A549 (cell line): ENCODE data around the gene HIVEP1. TPM values are rescaled to one million over a fixed set of nuclear protein-coding genes. Genes with fewer than 3 reads are reported as not detected.

Experiments
- ATAC-seq, 2 experiments: fragments of 200-7000 bp in 1 of 2; fragments of >200 bp in 1 of 2; cut with Nextera tagmentation in 1 of 2; cut with Tn5 transposase in 1 of 2; 3 replicates each; pipeline versions ENCODE4 v1.8.0 to v1.9.1; 2018 to 2020; ENCODE audit warnings: mild to moderate bottlenecking in 1 of 2, moderate library complexity in 1 of 2
- CTCF ChIA-PET: fragments of 300-600 bp; sonication (Branson Sonifier 250); formaldehyde crosslinking; extraction: SDS; loops from one replicate; lab custom pipeline; 2021; ENCODE audit warnings: antibody characterized with exemption, inconsistent platforms; lab: Yijun Ruan, JAX
- POLR2A ChIA-PET: fragments of 350-600 bp; formaldehyde crosslinking; extraction: SDS; loops from one replicate; lab custom pipeline; 2021; ENCODE audit warnings: antibody characterized with exemption, inconsistent platforms; lab: Yijun Ruan, JAX
- DNase-seq, 2 experiments: peaks; one replicate each; pipeline versions ENCODE4 v3.0.0 to v3.0.0-alpha.2; 2011 to 2016; ENCODE audit warnings: low read depth in 1 of 2, low spot score in 1 of 2
- FAIRE-seq: peaks from 2 replicates; lab custom pipeline; 2011; peaks lifted over from hg19 to GRCh38; lab: Jason Lieb, UNC
- H3K27ac ChIP-seq, 2 experiments: fragments of >200 bp; sonication (Bioruptor Twin); formaldehyde crosslinking; 3 replicates each; pipeline ENCODE4 v1.5.1; 2016 to 2017
- H3K4me1 ChIP-seq: fragments of >200 bp; sonication (Bioruptor Twin); formaldehyde crosslinking; 3 replicates; pipeline ENCODE4 v1.6.1; 2016
- H3K4me2 ChIP-seq: fragments of >200 bp; sonication (Bioruptor Twin); formaldehyde crosslinking; 3 replicates; pipeline ENCODE4 v1.6.1; 2016
- H3K4me3 ChIP-seq: fragments of >200 bp; sonication (Bioruptor Twin); formaldehyde crosslinking; 3 replicates; pipeline ENCODE4 v1.5.1; 2016
- H3K9me3 ChIP-seq: fragments of >200 bp; sonication (Bioruptor Twin); formaldehyde crosslinking; 3 replicates; pipeline ENCODE4 v1.6.1; 2016
- CHD4 ChIP-seq: fragments of 200-600 bp; sonication (generic); IDR thresholded peaks from 2 replicates; pipeline ENCODE4 v1.6.1; 2016; ENCODE audit warnings: antibody characterized with exemption, mild to moderate bottlenecking, borderline replicate concordance
- ESRRA ChIP-seq: fragments of 150-350 bp; IDR thresholded peaks from 2 replicates; pipeline ENCODE4 v1.6.1; 2014; ENCODE audit warnings: mild to moderate bottlenecking, low read length, borderline replicate concordance
- FOSL2 ChIP-seq, 2 experiments: fragments of 450-650 bp in 1 of 2; fragments of >200 bp in 1 of 2; sonication (Bioruptor Twin) in 1 of 2; formaldehyde crosslinking; IDR thresholded peaks; 2 replicates each; pipeline versions ENCODE4 v1.5.0 to v1.6.1; 2016 to 2020; ENCODE audit warnings: mild to moderate bottlenecking in 1 of 2, moderate library complexity in 1 of 2
- HOXB5 ChIP-seq: fragments of 250-450 bp; sonication (Bioruptor Pico); IDR thresholded peaks from 2 replicates; pipeline ENCODE4 v1.5.0; 2020; ENCODE audit warnings: mild to moderate bottlenecking, moderate library complexity
- MAFK ChIP-seq: fragments of 450-650 bp; IDR thresholded peaks from 2 replicates; pipeline ENCODE4 v1.6.1; 2014; ENCODE audit not compliant: partially characterized antibody
- MAZ ChIP-seq: fragments of 150-350 bp; IDR thresholded peaks from 2 replicates; pipeline ENCODE4 v1.6.1; 2014; ENCODE audit warnings: antibody characterized with exemption, low read depth, low read length, borderline replicate concordance
- POLR2A ChIP-seq: IDR thresholded peaks from 2 replicates; pipeline ENCODE4 v1.6.1; 2012; ENCODE audit warnings: mild to moderate bottlenecking, low read length
- RCOR1 ChIP-seq: fragments of 150-350 bp; IDR thresholded peaks from 2 replicates; pipeline ENCODE4 v1.6.1; 2014; ENCODE audit warnings: antibody characterized with exemption, low read length, low read depth
- RNF2 ChIP-seq: fragments of 200-600 bp; sonication (generic); IDR thresholded peaks from 2 replicates; pipeline ENCODE4 v1.6.1; 2016; ENCODE audit warnings: low read depth, mild to moderate bottlenecking, antibody characterized with exemption, moderate library complexity, borderline replicate concordance
- SMC3 ChIP-seq: fragments of >200 bp; sonication (Bioruptor Twin); formaldehyde crosslinking; IDR thresholded peaks from 3 replicates; pipeline ENCODE4 v1.6.1; 2018; ENCODE audit warnings: inconsistent platforms
- TP53 ChIP-seq: fragments of 250-450 bp; sonication (Bioruptor Pico); IDR thresholded peaks from 2 replicates; pipeline ENCODE4 v1.5.0; 2021; ENCODE audit warnings: mild to moderate bottlenecking, moderate library complexity
- ZC3H11A ChIP-seq: fragments of 450-650 bp; IDR thresholded peaks from 2 replicates; pipeline ENCODE4 v1.6.1; 2014; ENCODE audit warnings: antibody characterized with exemption, mild to moderate bottlenecking
- WGBS: methylation state at CpG from one replicate; pipeline ENCODE4 v1.1.6; 2017; ENCODE audit errors: missing lambda C conversion rate; 5-methylcytosine and 5-hydroxymethylcytosine counted together
- polyA plus RNA-seq, 4 experiments: library from polyadenylated mRNA; depleted of rRNA in 3 of 4; stranded (reverse); fragments of >200 nt; fragmentation: RNase III in 1 of 4; extraction: RNeasy Plus Mini Kit Qiagen cat#74134 plus additional on column Dnase treatment in 1 of 4; gene quantifications; 2 replicates in 3 of 4; 3 replicates in 1 of 4; pipeline ENCODE4 v1.2.3, GENCODE V29; 2011 to 2017
- TF ChIP-seq, protein P1 (sequence below): fragments of 250-450 bp; sonication (Bioruptor Pico); IDR thresholded peaks from 2 replicates; pipeline ENCODE4 v1.5.0; 2020; ENCODE audit warnings: low read depth, mild to moderate bottlenecking, moderate library complexity
- TF ChIP-seq, protein P2 (sequence below): fragments of 250-450 bp; sonication (Bioruptor Pico); IDR thresholded peaks from 2 replicates; pipeline ENCODE4 v1.5.0; 2021; ENCODE audit warnings: mild to moderate bottlenecking, moderate library complexity, borderline replicate concordance
- TF ChIP-seq, protein P3 (sequence below): fragments of >200 bp; sonication (Bioruptor Twin); formaldehyde crosslinking; IDR thresholded peaks from 3 replicates; pipeline ENCODE4 v1.5.1; 2016
- TF ChIP-seq, protein P4 (sequence below): fragments of >200 bp; sonication (Bioruptor Twin); formaldehyde crosslinking; IDR thresholded peaks from 2 replicates; pipeline ENCODE4 v1.6.1; 2016

HIVEP1 gene
- polyA plus RNA-seq, 2 of the 4 experiments (the other 2 are of a cell fraction): 5.8 to 10.5 TPM

DNA sequence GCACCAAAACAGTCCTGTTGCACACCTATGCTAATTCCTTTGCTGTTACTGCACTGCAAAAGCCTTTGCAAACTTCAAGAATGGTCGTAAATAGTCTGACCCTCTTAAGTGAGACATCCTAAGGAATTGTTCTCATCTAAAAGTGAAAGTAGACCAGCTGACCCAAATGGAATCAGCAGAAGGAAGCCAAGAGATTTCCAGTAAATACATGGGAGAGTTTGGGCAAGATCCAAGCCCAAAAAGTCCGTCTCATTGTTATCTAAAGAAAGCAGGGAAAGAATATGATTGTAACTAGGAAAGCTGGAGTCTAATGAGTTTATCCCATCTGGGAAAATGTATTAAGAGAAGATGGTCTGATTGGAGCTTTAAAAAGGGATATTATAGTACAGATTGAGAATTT lies 43.0 kb upstream of the HIVEP1 start:
- no peak for FAIRE-seq
- POLR2A ChIA-PET: no interaction called here
- CTCF ChIA-PET: interaction anchor here (0.7 kb wide), 1 partner anchor 637 kb away, joined by 3 read pairs; no protein-coding TSS in a partner anchor
- peaks cover 7% of the 10 kb centered on the region; the same call in 1 of the 3 replicates for H3K4me1 ChIP-seq
- DNase-seq: no peak
- WGBS: 61% methylated on average over 2 of the region's 2 CpGs
- H3K27ac ChIP-seq: no peak overlapping the region
- TF ChIP-seq MAZ: no peak
- TF ChIP-seq ZC3H11A: no peak
- TF ChIP-seq, protein P1, sequence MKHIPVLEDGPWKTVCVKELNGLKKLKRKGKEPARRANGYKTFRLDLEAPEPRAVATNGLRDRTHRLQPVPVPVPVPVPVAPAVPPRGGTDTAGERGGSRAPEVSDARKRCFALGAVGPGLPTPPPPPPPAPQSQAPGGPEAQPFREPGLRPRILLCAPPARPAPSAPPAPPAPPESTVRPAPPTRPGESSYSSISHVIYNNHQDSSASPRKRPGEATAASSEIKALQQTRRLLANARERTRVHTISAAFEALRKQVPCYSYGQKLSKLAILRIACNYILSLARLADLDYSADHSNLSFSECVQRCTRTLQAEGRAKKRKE (CRISPR knock-in tag): no peak
- no peak for TF ChIP-seq HOXB5
- TF ChIP-seq TP53 (CRISPR knock-in tag): no peak
- ATAC-seq: no peak
- H3K4me3 ChIP-seq: no peak overlapping the region
- no peak overlapping the region for H3K4me2 ChIP-seq
- no peaks in the 10 kb centered on the region for H3K9me3 ChIP-seq

DNA sequence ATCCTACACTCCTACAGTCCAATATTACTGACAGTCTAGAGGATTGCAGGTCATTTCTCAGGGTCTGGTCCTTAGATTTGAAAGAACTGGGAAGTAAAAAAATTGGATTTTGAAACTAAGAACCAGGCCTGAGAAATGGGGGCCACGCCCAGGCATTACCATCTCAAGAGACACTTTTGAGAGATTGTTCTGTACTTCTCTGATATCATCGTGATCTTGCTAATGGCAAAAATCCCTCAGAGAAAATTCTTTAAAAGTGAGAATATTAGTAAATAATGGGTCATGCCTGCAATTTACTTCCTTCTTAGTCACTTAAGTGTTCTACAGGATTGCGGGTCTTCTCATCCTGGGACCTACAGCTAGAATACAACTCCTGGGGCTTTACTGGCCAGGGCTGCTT lies 42.0 kb upstream of the HIVEP1 start:
- ATAC-seq (no peak), DNase-seq (no peak), FAIRE-seq (no peak)
- Histone ChIP-seq H3K4me1 (peaks cover 7% of the 10 kb centered on the region; the same call in 1 of the 3 replicates), H3K9me3 (no peaks in the 10 kb centered on the region), H3K4me2 (no peak overlapping the region), H3K4me3 (no peak overlapping the region), H3K27ac (no peak overlapping the region)
- no peak for TF ChIP-seq ESRRA
- TF ChIP-seq RNF2: no peak
- TF ChIP-seq SMC3: no peak
- TF ChIP-seq CHD4: no peak
- TF ChIP-seq MAFK: no peak
- TF ChIP-seq HOXB5: no peak
- no peak for TF ChIP-seq ZC3H11A
- TF ChIP-seq, protein P2, sequence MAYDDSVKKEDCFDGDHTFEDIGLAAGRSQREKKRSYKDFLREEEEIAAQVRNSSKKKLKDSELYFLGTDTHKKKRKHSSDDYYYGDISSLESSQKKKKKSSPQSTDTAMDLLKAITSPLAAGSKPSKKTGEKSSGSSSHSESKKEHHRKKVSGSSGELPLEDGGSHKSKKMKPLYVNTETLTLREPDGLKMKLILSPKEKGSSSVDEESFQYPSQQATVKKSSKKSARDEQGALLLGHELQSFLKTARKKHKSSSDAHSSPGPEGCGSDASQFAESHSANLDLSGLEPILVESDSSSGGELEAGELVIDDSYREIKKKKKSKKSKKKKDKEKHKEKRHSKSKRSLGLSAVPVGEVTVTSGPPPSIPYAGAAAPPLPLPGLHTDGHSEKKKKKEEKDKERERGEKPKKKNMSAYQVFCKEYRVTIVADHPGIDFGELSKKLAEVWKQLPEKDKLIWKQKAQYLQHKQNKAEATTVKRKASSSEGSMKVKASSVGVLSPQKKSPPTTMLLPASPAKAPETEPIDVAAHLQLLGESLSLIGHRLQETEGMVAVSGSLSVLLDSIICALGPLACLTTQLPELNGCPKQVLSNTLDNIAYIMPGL (CRISPR knock-in tag): no peak
- ChIA-PET POLR2A (no interaction called here), CTCF (no interaction called here)
- 91% methylated on average over 3 of the region's 3 CpGs for WGBS

DNA sequence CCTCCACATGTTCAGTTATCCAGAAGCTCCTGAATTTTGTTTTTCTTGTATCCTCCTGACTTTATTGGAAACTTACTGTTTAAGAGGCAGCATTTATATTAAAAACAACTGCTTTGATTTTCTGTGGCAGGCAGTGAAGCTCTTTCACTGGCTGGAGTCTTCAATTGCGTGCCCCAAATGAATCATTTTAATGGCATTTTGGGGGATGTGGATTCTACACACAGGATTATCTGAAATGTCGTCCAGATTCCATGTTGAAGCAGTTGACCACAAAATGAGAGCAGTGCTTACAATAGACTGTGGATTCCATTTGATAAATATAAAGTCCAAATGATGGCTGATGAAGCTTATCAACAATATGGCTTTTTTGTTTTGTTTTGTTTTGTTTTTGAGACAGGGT lies 41.0 kb upstream of the HIVEP1 start:
- POLR2A ChIA-PET: no interaction called here
- CTCF ChIA-PET: no interaction called here
- no peak overlapping the region for H3K27ac ChIP-seq
- no peaks in the 10 kb centered on the region for H3K9me3 ChIP-seq
- FAIRE-seq (no peak), DNase-seq (no peak), ATAC-seq (no peak)
- TF ChIP-seq, protein P3, sequence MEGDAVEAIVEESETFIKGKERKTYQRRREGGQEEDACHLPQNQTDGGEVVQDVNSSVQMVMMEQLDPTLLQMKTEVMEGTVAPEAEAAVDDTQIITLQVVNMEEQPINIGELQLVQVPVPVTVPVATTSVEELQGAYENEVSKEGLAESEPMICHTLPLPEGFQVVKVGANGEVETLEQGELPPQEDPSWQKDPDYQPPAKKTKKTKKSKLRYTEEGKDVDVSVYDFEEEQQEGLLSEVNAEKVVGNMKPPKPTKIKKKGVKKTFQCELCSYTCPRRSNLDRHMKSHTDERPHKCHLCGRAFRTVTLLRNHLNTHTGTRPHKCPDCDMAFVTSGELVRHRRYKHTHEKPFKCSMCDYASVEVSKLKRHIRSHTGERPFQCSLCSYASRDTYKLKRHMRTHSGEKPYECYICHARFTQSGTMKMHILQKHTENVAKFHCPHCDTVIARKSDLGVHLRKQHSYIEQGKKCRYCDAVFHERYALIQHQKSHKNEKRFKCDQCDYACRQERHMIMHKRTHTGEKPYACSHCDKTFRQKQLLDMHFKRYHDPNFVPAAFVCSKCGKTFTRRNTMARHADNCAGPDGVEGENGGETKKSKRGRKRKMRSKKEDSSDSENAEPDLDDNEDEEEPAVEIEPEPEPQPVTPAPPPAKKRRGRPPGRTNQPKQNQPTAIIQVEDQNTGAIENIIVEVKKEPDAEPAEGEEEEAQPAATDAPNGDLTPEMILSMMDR: no peak
- TF ChIP-seq, protein P4, sequence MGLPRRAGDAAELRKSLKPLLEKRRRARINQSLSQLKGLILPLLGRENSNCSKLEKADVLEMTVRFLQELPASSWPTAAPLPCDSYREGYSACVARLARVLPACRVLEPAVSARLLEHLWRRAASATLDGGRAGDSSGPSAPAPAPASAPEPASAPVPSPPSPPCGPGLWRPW: no peak
- 0 out of 3 replicates have a peak overlapping the region, but pooled peaks have one; percentile 17 for H3K4me2 ChIP-seq
- peaks cover 7% of the 10 kb centered on the region; the same call in 1 of the 3 replicates for H3K4me1 ChIP-seq
- 43% methylated on average over 2 of the region's 2 CpGs for WGBS
- no peak overlapping the region for H3K4me3 ChIP-seq

DNA sequence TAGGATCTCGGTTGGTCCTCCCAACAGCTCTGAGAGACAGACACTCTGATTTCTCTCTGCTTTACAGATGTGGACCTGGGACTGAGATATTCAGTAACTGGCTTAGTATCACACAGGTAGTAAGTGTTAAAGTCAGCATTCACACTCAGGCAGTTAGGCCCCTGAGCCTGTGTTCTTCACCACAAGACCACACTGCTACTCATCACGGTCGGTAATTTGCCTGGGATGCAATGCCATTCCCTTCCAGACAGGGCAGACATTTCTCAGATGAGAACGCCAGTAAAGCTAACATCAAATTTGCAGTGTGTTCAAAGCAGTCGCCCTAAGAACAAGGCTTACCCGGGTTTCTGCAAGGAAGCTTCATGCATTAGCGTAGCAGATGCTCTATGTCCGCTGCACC lies 39.8 kb upstream of the HIVEP1 start:
- TF ChIP-seq RCOR1: no peak
- no peak for TF ChIP-seq FOSL2 (IDR thresholded peaks at IDR 0.05)
- TF ChIP-seq FOSL2 (CRISPR knock-in tag; IDR thresholded peaks at IDR 0.05): no peak
- no peak for TF ChIP-seq MAZ
- TF ChIP-seq POLR2A: no peak
- H3K27ac ChIP-seq: no peak overlapping the region
- ATAC-seq (no peak), FAIRE-seq (no peak), DNase-seq (no peak)
- H3K4me1 ChIP-seq: peaks cover 7% of the 10 kb centered on the region; the same call in 1 of the 3 replicates
- POLR2A ChIA-PET: interaction anchor here (0.6 kb wide), 1 partner anchor 15 kb away, joined by 3 read pairs; no protein-coding TSS in a partner anchor
- CTCF ChIA-PET: interaction anchor here (1.2 kb wide), 1 partner anchor 18 kb away, joined by 3 read pairs; no protein-coding TSS in a partner anchor
- no peak overlapping the region for H3K4me2 ChIP-seq
- no peak overlapping the region for H3K4me3 ChIP-seq
- WGBS: 91% methylated on average over 8 of the region's 8 CpGs
- no peaks in the 10 kb centered on the region for H3K9me3 ChIP-seq
